HG02588 (cell line): Measurements from ENCODE around the gene PXDN.
"Not testable (repeated sequence)": the region's sequence is repeated elsewhere in the genome, so short reads cannot be mapped to it uniquely, and the experiment has no call there.

ENCODE experiments used
- ATAC-seq: cut with Tn5 transposase; IDR thresholded peaks from one replicate; pipeline ENCODE4 v1.9.1; 2021; ENCODE audit warnings: mild to moderate bottlenecking, moderate library complexity; ENCODE audit not compliant: unreplicated experiment

The PXDN gene

DNA sequence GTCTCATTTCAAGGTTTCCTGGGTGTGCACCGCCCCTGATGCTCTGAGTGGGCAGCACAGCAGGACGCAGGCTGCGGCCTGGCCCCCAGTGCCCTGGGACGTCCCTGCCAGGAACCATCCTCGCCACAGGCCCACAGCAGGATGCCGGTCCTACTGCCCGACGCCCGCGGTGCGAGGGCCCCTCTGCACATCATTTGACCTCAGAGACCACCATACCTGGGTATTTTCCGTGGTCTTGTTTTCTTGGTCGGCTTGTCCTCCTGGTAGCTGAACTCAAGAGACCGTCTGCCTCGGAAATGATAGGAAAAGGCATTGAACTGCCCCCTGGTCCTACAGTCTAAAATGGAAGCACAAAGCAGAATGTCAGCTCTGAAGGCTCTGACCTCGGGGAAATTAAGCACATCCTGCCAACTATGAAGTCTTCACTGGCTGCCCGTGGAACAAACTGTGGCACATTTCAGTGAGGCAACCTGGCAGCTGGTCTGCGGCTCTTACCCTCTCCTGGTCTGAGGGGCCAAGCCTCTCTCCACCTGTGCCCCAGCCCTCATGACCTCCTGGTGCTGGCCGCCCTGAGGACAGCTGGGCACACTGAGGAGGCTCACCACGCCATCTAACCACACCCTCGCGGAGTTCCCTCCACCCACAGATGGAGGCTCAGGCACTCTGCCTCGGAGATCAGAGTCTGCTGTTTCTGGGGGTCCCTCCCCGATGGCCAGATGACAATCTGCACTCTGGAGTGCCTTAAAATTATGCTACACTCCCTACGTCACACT is 105.0 kb downstream of the PXDN start:
- ATAC-seq = no peak

DNA sequence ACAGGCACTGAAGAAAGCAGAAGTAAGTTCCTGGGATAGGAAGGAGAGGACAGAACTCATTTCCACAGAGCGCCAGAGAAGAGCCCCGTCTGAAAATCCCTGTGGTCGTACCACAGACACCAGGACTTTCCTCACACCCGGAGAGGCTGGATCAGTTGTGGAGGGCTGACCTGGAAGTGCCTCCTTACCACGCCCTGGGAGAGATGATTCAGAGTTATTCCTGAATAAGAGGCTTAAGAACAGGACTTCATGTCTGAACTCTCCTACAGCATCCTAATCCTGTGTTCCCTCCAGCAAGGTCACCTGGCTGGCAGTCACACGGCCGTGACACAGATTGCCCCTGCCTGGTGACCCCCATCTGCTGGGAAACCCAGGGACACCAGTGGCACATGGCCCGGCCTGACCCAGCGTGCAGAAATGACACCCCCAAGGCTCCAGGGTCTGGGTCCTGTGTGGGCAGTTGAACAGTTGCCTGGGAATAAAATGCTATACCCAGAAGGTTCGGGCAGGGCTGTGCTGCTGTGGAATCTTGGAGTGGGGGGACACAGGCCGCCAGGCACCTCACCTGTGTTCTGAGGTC is 105.9 kb downstream of the PXDN start:
- no peak for ATAC-seq

DNA sequence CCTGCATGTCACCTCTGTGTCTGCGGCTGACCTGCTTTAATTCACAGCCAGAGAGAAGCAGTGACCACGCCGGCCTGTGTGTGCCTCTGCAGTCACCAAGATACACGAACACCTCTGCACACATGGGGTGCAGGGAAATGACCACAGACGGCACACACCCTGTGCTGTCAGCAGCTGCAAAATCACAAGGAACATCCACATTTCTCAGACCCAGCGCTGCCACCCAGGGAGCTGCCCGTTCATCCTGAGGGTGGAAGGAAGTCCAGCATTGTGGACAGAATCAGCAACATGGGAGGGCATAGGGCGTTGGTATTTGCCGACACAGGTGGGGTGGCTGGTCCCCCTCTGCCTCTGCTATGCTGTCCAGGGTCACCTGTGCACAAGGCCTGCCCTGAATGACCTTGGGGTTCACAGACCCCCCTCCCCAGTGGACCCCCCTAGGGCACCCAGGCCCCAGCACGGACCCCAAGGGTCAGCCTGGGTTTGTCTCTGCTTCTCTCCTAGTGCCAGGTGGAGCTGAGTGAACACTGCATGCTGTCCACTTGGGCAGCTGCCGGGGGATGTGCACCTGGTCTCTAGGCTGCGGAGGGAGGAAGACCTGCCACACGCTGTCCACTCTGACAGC is 107.4 kb downstream of the PXDN start:
- no peak for ATAC-seq

DNA sequence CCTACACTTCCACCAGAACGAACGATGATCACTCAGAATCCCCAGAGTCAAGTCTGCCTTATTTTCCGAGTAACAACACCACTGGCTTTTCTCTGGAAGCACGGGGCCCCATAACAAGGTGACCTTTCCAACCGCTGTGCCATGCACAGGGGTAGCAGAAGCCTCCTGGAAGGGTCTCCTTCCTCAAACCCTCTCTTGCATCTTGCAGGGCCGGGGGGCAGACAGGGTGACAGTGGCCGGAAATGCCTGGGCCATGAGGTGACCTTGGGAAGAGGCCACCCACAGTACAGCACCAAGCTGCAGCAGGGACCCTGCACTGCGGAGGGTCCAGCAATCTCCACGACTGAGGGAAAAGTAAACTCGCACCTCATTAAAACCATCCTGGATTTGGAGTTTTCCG is 108.5 kb downstream of the PXDN start:
- ATAC-seq = no peak

DNA sequence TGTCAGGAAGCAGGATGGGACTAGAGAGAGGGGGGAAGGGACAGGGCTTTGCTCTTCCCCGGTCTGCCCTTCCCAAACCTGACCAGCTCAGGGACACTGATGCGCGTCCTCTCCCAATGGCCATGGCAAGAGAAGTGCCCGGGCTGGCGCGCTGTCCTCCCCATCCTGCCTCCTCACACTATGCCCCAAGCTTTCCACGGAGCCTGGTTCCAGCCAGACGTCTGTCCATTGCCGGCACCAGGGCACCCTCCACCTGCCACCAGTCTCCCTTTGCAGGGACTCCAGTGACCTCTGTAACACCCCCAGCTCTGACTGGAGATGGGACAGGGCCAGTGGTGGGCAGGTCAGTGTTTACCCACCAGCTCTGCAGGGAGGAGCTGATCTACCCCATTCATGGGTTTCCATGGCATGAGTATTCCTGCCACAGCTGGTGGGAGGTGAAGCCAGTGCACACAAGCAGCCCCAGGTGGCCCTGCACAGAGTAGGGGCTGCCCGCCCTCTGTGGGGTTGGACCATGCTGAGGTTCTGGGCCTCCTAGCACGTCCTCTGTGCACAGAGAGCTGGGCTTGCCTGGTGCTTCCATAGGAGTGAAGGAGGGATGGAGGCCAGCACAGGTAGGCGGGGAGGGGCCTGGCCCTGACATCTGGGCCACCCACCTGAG is 109.5 kb downstream of the PXDN start:
- no peak for ATAC-seq

DNA sequence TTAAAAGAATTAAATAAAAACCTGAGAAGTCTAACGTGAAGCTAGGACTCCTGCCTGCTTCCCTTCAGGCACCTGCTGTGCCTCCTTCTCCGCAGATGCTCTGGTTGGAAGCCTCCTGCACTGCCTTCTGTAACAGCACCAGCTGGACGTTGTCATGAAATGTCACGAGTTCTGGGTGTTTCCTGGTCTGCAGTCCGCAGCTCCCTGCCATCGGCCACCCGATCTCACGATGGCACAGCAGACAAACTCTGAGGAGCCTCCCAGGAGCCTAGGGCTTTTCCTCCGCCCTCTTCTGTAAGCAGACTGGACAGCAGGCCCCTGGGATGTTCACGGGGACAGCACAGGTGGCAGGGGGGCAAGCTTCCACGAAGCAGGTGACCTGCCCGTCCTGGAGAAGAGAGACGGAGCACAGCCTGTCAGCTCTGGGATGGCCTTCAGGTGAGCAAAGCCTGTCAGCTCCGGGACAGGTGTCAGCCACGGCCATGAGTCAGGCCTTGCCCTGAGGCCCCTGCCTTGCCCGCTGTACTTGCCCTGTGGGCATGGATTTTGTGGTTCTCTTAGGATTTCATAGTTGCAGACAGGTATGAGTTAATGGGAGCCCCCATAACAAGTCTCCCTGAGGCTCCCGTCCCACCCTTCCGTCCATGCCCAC is 110.3 kb downstream of the PXDN start:
- no peak for ATAC-seq

DNA sequence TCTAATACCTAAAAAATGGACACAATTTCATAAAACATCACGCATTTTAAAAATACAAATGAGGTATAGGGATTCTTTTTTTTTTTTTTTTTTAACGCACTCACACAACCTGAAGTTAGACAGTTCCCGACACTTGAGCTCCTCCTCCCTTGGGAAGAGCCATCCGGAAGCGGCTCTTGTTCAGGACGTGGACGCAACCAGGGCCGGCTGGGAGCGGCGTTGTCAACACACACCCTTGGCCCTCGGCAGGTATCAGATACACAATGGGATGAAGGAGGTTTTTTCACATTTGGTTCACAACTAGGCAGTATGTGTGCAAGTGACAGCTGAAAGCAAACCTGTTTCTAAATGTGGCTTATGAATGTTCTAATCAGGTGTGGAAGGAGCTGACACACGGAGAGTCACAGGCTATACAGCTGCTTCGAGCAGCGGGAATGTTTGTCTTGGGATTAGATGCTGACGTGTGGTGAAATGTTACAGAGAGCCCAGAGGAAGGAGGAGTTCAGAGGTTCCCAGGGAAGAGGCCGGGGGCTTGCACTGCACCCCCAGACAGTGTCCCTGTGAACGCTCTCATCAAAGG is 111.1 kb downstream of the PXDN start:
- ATAC-seq = no peak

DNA sequence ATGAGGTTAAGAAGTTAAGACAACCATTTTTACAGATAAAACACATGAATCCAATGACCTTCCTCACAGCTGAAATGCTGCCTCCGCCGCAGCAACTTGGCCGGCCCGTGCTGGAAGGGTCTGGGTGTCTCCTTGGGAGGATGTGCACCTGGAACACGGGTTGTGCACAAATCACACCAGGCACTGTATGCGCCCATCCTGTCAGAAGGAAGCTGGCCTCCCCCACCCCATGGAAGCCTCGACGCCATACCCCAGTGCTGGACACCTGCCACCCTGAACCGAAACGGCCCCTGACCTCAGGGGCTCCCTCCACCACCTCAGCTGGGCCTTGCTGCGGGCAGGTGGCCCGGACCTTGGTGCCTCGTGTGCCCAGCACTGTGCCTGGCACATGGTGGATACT is 111.8 kb downstream of the PXDN start:
- ATAC-seq = no peak

DNA sequence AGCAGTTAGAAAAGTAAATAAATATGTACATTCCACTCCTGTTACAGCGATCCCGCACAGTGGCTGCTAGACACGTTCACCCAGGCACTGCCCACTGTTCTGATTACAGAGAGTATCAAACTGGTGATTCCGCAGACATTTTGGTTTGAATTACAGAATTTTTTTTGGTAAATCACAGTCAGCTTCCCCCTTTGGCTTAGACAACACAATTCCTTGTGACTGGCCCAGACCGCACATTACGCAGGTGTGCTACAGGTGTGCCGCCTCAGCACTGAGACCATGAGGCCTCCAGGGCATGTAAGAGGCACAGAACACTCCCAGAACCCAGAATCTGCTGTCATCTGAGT is 112.3 kb downstream of the PXDN start:
- ATAC-seq = no peak

DNA sequence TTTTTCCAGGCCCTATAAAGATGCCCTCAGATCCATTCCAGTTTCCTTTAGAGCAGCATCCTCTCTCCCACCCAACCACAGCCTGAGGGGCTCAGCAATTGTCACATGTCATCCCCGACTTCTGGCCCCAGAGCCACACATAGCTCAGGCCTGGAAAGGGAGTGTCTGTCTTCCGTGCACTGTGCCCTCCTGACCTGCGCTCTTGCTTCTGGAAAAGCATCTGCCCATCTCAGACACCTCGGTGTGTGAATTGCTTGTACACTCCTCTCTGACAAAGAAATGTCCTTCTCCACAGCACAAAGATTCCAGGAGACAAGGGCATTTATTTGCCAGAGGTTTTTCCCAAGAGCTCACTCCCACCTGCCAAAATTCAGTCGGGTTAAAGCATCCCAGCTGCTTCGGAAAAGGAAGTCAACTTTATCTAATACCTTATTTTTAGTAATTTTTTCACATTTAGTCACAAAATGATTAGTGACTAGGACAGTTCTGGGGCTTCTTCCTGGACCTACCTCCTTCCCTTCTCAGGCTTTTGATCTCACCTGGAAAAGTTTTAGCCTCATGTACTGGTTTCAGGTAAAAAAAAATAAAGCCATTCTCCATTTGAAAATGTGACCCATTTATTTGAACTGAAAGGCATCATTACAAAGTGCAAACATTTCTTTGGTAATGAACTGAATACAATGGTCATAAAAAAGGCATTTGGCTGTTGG is 112.9 kb downstream of the PXDN start:
- no peak for ATAC-seq

DNA sequence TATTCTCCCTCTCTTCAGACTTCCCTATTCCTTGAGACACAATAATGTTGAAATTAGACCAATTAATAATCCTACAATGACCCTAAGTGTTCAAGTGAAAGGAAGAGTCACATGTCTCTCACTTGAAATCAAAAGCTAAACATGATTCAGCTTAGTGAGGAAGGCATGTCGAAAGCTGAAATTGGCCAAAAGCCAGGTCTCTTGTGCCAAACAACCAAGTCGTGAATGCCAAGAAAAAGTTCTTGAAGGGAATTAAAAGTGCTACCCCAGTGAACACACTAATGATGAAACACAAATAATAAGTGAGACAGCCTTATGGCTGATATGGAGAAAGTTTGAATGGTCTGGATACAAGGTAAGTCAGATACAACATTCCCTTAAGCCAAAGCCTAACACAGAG is 115.4 kb downstream of the PXDN start:
- ATAC-seq = no peak

DNA sequence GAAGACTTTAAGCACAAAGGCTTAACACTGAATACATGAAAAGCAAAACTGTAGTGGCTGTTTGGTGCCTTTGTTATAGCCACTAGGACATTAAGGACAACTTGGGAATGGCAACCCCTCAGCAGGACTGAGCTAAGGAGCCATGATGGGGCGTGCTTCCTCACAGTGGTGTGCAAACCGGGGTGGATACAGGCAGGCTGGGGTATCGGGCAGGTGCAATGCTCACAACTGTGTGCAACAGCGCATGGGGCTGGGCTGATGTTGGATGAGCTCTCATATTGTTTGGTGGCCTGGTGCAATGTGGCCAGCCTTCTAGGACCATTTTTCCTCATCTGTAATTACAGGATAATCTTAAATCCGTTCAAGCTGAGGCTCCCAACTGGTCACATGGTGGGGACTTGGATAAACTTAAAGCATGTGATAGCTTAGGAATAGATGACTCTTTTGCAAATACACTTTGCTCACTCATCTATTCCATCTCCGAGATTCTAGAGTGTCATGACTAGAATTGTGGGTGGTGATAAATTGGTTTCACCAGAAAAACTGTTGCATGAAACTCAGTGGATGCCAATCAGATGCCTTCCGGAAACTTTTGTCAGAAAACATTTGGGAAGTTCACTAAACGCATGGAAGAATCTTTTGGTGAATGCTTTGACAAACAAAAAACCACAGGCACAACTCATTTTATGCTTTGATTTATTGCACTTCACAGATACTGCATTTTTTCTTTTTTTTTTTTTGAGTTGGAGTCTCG is 116.5 kb downstream of the PXDN start:
- ATAC-seq = no peak

DNA sequence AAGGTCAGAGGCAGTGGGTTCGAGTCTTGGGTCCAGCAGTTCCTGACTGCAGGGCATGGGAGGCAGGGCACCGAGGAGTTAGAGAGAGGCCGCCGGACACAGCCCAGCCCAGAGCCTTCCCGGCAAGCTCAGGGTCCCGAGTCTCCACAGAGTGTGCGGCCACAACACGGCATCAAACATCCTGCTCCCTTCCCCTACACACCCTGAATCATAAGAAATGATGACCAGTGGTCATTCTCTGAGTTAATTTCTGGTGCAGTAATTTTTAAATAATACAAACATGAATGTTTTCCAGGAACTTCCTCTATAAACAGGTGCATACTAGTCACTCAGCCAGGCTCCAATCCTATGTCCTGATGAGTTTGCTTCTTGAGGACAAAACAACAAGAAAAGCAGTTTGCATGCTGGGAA is 118.0 kb downstream of the PXDN start:
- no peak for ATAC-seq

DNA sequence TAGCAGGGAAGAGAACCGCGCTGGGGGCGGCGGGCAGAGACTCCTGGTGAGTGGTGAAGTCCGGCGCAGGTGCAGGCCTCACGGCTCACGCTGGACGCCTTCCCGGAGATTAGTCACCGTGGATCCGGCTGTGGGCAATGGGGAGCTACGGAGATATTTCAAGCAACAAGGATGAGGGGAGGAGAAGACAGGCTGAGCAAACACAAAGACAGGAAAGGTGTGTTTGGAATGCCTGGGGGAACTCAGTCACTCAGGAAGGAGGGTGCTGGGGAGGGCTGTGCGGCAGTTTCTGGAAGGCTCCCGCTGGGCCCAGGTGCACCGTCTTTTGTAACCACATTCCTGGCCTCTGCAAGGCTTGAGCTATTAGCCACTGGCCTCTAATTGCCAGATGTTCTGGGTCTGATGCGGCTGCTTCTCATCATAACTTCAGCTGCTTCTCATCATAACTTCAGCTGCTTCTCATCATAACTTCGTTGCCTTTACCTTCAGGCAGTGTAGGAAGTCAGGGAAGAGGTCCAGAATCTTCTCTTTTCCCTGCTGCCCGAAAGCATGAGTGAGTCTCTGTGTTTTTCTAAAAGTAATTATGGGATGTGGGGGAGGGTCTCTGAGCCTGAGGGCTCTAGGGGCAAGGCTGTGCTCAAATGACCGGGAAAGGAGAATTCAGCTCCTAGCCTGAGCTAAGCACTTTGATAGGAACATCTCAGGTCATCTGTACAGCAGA is 118.9 kb downstream of the PXDN start:
- no peak for ATAC-seq

DNA sequence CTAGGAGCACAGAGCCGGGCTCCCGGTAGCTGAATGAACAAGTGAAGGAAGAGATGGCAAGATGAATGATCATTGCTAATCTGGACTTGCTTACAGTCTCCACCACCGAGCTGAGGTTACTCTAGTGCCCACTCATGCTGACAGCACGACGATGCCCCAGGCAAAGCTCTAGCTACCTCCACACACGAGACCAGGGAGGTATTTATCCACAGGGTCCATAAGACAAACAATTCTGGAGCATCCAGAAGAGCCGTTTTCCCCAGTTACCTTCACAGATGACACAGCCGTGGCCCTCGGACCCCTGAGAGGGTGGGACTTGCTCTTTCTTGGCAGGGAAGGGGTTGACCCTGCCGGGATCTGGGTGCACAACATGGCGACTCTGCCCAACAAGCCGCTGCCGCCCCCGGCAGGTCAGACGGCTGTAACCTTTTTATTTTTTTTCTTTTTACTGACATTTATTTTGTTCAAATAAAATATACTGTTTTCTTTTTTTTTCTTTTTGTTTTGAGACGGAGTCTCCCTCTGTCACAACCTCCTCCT is 120.3 kb downstream of the PXDN start:
- ATAC-seq = no peak

DNA sequence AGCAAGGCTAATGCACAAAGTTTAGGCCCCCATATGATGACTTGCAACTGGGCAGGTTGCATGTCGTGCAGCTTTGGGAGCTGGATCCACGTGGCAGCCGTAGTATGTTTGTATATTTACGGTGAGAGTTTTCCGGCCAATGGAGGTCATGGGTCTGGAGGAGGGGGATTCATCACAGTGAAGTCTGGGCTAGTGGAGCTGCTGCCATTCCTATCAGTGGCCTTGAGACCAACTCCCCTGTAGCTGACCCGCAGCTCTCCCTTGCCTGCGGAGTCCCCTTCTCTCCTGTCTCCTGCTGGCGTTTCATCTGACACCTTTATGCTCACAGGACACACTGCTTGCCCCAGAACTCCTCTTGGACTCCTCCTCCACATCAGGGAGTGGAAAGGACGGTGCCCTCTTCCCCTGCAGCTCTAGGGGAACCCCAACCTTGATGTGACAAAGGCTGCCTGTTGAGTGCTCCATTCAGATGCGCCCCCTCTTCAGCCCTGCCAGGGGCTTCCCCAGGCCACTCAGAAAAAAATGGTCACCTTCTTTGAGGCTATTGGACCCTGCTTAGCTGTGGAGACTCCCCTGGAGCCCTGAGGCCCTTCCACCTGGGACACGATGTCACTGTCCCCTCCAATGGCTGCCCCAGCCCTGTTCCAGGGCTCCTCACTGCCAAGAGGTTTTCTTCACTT is 121.7 kb downstream of the PXDN start:
- ATAC-seq = no peak

DNA sequence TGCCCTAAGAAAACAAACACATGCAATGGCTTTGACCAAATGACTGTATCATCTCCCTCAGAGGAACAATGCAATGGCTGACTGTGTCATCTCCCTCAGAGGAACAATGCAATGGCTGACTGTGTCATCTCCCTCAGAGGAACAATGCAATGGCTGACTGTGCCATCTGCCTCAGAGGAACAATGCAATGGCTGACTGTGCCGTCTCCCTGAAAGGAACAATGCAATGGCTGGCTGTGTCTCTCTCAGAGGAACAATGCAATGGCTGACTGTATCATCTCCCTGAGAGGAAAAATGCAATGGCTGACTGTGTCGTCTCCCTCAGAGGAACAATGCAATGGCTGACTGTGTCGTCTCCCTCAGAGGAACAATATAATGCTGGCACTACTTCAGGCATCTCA is 122.3 kb downstream of the PXDN start:
- not testable (repeated sequence) for ATAC-seq

DNA sequence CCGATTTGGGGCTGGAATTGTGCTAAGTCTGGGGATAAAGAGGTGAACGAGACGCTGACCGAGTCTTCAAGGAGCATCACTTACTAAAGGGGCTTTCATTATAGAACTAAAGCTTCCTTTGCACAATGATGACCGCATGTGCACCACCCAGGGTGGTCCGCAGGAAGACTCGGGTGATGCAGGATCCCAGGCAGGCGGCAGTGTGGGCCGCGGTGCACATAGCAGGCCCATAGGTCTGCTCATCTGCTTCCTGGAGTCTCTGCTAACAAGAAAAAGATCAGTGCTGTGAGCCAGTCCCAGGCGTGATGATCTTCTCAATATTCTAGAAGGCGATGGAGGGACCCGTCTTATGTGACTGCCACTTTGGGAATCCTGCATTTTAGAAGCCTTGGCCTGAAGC is 122.8 kb downstream of the PXDN start:
- no peak for ATAC-seq
